ENCODE results near the gene EML6. TPM values are rescaled to one million over a fixed set of nuclear protein-coding genes. Genes with fewer than 3 reads are reported as not detected.

EML6 gene
- total and polyA plus RNA-seq, 2 experiments from 2014 or later, result 2.7 to 6.2 TPM

DNA sequence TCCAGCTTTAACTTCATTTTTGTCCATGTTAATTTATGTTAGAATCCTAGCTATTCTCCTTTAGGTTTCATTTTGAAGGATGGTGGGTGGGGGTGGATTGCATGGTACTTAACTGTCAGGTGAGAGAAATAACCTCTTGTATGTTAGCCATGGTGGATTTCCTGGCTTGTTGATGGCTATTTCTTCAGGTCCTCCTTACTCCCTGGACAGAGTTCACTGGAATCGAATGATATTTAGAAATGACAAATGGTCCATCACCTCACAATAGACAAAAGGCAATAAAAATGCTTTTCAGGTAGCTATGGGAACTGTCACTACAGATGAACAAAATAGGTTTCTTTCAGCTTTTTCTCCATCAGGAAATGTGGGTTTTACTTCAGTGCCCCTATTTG is 91.7 kb downstream of the EML6 start:
- H3K36me3 ChIP-seq (ENCODE audit: insufficient read depth), result no peaks in the 10 kb centered on the region
- Mint-ChIP-seq H3K9me3 (no peaks in the 10 kb centered on the region), H3K4me1 (peaks cover 16% of the 10 kb centered on the region), H3K27me3 (ENCODE audit: insufficient read depth, low read depth, poor library complexity) (peaks cover 2% of the 10 kb centered on the region), H3K4me3 (no peak overlapping the region), H3K27ac (no peak overlapping the region), H3K36me3 (ENCODE audit: low read depth) (no peaks in the 10 kb centered on the region)
- H4K20me1 ChIP-seq (replicated peaks; ENCODE audit: insufficient read depth), result no peaks in the 10 kb centered on the region
- no peaks in the 10 kb centered on the region for H3F3A ChIP-seq (replicated peaks; ENCODE audit: low read depth)
- no peak overlapping the region for H3K4me2 ChIP-seq
- H3K27ac ChIP-seq (ENCODE audit: low read depth), result no peak overlapping the region
- no peaks in the 10 kb centered on the region for H3K9me2 ChIP-seq (ENCODE audit: insufficient read depth)
- H3K27me3 ChIP-seq (ENCODE audit: insufficient read depth), result no peaks in the 10 kb centered on the region
- H3K4me3 ChIP-seq, result no peak overlapping the region
- ATAC-seq (no peak), DNase-seq (ENCODE audit: low spot score) (no peak)
- TF ChIP-seq EZH2 (IDR thresholded peaks at IDR 0.05; ENCODE audit: low read depth, unreplicated experiment), result no peak
- no peak for TF ChIP-seq POLR2AphosphoS5 (IDR thresholded peaks at IDR 0.05; ENCODE audit: low read depth)
- TF ChIP-seq, protein P1, sequence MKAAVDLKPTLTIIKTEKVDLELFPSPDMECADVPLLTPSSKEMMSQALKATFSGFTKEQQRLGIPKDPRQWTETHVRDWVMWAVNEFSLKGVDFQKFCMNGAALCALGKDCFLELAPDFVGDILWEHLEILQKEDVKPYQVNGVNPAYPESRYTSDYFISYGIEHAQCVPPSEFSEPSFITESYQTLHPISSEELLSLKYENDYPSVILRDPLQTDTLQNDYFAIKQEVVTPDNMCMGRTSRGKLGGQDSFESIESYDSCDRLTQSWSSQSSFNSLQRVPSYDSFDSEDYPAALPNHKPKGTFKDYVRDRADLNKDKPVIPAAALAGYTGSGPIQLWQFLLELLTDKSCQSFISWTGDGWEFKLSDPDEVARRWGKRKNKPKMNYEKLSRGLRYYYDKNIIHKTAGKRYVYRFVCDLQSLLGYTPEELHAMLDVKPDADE (IDR thresholded peaks at IDR 0.05), result no peak
- TF ChIP-seq STAT1 (IDR thresholded peaks at IDR 0.05; ENCODE audit: unreplicated experiment), result no peak
- no peak for TF ChIP-seq ZNF114 (CRISPR knock-in tag; IDR thresholded peaks at IDR 0.05)
- TF ChIP-seq, protein P2, sequence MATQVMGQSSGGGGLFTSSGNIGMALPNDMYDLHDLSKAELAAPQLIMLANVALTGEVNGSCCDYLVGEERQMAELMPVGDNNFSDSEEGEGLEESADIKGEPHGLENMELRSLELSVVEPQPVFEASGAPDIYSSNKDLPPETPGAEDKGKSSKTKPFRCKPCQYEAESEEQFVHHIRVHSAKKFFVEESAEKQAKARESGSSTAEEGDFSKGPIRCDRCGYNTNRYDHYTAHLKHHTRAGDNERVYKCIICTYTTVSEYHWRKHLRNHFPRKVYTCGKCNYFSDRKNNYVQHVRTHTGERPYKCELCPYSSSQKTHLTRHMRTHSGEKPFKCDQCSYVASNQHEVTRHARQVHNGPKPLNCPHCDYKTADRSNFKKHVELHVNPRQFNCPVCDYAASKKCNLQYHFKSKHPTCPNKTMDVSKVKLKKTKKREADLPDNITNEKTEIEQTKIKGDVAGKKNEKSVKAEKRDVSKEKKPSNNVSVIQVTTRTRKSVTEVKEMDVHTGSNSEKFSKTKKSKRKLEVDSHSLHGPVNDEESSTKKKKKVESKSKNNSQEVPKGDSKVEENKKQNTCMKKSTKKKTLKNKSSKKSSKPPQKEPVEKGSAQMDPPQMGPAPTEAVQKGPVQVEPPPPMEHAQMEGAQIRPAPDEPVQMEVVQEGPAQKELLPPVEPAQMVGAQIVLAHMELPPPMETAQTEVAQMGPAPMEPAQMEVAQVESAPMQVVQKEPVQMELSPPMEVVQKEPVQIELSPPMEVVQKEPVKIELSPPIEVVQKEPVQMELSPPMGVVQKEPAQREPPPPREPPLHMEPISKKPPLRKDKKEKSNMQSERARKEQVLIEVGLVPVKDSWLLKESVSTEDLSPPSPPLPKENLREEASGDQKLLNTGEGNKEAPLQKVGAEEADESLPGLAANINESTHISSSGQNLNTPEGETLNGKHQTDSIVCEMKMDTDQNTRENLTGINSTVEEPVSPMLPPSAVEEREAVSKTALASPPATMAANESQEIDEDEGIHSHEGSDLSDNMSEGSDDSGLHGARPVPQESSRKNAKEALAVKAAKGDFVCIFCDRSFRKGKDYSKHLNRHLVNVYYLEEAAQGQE (IDR thresholded peaks at IDR 0.05; ENCODE audit: unreplicated experiment), result no peak
- no peak for TF ChIP-seq CREB1 (CRISPR knock-in tag; IDR thresholded peaks at IDR 0.05; ENCODE audit: low read depth)
- TF ChIP-seq, protein P3, sequence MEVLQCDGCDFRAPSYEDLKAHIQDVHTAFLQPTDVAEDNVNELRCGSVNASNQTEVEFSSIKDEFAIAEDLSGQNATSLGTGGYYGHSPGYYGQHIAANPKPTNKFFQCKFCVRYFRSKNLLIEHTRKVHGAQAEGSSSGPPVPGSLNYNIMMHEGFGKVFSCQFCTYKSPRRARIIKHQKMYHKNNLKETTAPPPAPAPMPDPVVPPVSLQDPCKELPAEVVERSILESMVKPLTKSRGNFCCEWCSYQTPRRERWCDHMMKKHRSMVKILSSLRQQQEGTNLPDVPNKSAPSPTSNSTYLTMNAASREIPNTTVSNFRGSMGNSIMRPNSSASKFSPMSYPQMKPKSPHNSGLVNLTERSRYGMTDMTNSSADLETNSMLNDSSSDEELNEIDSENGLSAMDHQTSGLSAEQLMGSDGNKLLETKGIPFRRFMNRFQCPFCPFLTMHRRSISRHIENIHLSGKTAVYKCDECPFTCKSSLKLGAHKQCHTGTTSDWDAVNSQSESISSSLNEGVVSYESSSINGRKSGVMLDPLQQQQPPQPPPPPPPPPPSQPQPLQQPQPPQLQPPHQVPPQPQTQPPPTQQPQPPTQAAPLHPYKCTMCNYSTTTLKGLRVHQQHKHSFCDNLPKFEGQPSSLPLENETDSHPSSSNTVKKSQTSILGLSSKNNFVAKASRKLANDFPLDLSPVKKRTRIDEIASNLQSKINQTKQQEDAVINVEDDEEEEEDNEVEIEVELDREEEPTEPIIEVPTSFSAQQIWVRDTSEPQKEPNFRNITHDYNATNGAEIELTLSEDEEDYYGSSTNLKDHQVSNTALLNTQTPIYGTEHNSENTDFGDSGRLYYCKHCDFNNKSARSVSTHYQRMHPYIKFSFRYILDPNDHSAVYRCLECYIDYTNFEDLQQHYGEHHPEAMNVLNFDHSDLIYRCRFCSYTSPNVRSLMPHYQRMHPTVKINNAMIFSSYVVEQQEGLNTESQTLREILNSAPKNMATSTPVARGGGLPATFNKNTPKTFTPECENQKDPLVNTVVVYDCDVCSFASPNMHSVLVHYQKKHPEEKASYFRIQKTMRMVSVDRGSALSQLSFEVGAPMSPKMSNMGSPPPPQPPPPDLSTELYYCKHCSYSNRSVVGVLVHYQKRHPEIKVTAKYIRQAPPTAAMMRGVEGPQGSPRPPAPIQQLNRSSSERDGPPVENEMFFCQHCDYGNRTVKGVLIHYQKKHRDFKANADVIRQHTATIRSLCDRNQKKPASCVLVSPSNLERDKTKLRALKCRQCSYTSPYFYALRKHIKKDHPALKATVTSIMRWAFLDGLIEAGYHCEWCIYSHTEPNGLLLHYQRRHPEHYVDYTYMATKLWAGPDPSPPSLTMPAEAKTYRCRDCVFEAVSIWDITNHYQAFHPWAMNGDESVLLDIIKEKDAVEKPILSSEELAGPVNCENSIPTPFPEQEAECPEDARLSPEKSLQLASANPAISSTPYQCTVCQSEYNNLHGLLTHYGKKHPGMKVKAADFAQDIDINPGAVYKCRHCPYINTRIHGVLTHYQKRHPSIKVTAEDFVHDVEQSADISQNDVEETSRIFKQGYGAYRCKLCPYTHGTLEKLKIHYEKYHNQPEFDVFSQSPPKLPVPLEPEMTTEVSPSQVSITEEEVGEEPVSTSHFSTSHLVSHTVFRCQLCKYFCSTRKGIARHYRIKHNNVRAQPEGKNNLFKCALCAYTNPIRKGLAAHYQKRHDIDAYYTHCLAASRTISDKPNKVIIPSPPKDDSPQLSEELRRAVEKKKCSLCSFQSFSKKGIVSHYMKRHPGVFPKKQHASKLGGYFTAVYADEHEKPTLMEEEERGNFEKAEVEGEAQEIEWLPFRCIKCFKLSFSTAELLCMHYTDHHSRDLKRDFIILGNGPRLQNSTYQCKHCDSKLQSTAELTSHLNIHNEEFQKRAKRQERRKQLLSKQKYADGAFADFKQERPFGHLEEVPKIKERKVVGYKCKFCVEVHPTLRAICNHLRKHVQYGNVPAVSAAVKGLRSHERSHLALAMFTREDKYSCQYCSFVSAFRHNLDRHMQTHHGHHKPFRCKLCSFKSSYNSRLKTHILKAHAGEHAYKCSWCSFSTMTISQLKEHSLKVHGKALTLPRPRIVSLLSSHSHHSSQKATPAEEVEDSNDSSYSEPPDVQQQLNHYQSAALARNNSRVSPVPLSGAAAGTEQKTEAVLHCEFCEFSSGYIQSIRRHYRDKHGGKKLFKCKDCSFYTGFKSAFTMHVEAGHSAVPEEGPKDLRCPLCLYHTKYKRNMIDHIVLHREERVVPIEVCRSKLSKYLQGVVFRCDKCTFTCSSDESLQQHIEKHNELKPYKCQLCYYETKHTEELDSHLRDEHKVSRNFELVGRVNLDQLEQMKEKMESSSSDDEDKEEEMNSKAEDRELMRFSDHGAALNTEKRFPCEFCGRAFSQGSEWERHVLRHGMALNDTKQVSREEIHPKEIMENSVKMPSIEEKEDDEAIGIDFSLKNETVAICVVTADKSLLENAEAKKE (CRISPR knock-in tag; IDR thresholded peaks at IDR 0.05), result no peak
- no peak for TF ChIP-seq EZH2phosphoT487 (IDR thresholded peaks at IDR 0.05; ENCODE audit: unreplicated experiment)
- TF ChIP-seq, protein P4, sequence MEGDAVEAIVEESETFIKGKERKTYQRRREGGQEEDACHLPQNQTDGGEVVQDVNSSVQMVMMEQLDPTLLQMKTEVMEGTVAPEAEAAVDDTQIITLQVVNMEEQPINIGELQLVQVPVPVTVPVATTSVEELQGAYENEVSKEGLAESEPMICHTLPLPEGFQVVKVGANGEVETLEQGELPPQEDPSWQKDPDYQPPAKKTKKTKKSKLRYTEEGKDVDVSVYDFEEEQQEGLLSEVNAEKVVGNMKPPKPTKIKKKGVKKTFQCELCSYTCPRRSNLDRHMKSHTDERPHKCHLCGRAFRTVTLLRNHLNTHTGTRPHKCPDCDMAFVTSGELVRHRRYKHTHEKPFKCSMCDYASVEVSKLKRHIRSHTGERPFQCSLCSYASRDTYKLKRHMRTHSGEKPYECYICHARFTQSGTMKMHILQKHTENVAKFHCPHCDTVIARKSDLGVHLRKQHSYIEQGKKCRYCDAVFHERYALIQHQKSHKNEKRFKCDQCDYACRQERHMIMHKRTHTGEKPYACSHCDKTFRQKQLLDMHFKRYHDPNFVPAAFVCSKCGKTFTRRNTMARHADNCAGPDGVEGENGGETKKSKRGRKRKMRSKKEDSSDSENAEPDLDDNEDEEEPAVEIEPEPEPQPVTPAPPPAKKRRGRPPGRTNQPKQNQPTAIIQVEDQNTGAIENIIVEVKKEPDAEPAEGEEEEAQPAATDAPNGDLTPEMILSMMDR (conservative IDR thresholded peaks at IDR 0.05; ENCODE audit: low read depth in 2 of 2), result no peak
- TF ChIP-seq JUNB (IDR thresholded peaks at IDR 0.05; ENCODE audit: unreplicated experiment), result no peak
- TF ChIP-seq ZNF331 (CRISPR knock-in tag; IDR thresholded peaks at IDR 0.05; ENCODE audit: low read depth), result no peak
- TF ChIP-seq NANOG (IDR thresholded peaks at IDR 0.05; ENCODE audit: borderline replicate concordance), result no peak
- H3K79me2 ChIP-seq (replicated peaks; ENCODE audit: insufficient read depth), result no peaks in the 10 kb centered on the region
- H3K4me1 ChIP-seq (ENCODE audit: insufficient read depth), result peaks cover 10% of the 10 kb centered on the region
- H2AFZ ChIP-seq, result no peak overlapping the region

Measured in GM23338 (cell line).